ENCODE measurements around the gene TMPRSS4. TPM values are rescaled to one million over a fixed set of nuclear protein-coding genes. Genes with fewer than 3 reads are reported as not detected.

Gene TMPRSS4
- total and polyA plus RNA-seq, 2 donors (not counting 1 experiment from before 2014, with no cell fraction given) = not detected

DNA sequence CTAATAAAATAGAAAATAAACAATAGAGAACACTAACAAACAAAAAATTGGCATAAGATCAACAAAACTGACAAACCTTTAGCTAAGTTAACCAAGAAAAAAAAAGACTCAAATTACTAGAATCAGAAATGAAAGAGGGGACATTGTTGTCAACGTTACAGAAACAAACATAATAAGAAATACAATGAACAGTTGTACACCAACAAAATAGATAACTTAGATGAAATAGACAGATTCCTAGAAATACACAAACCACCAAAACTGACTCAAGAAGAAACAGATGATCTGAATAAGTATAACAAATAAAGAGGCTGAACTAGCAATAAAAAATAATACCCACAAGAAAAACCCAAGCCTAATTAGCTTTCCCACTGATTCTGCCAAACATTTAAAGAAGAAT, 34.7 kb upstream of the TMPRSS4 start:
- H3K4me1 ChIP-seq (ENCODE audit: control insufficient read depth in 2 of 2, insufficient read depth in 2 of 2, low read length in 2 of 2) = peaks cover 0 to 3% of the 10 kb centered on the region in 2 donors
- Mint-ChIP-seq H3K4me1 (peaks cover 22% of the 10 kb centered on the region), H3K9me3 (ENCODE audit: insufficient read depth) (no peaks in the 10 kb centered on the region), H3K27me3 (no peaks in the 10 kb centered on the region), H3K27ac (no peak overlapping the region), H3K4me3 (no peak overlapping the region)
- no peak overlapping the region for H3K4me3 ChIP-seq (ENCODE audit: control extremely low read depth in 1 of 5, extremely low read depth in 1 of 5, insufficient read depth in 1 of 5, low read depth in 2 of 5, low read length in 4 of 5)
- no peak for DNase-seq
- WGBS (ENCODE audit: insufficient coverage) = no CpG with 5 or more reads among the region's 1 CpG
- ATAC-seq (ENCODE audit: low read depth) = no peak
- H3K4me2 ChIP-seq (replicated peaks; ENCODE audit: low read depth, low read length, poor library complexity, severe bottlenecking) = no peak overlapping the region
- H3K36me3 ChIP-seq (replicated peaks in 1 of 2; ENCODE audit: control extremely low read depth in 1 of 2, control insufficient read depth in 1 of 2, extremely low read depth in 1 of 2, insufficient read depth in 2 of 2, low read length in 1 of 2) = no peaks in the 10 kb centered on the region
- CTCF ChIA-PET = interaction anchor here (0.9 to 2.0 kb wide), 5 partner anchors 9 to 95 kb away, joined by 3 to 6 read pairs (median 4); no protein-coding TSS in a partner anchor
- intact Hi-C loops (cut with micrococcal nuclease) = no loop called here
- no peak overlapping the region for H2AFZ ChIP-seq (ENCODE audit: insufficient read depth, low read depth, low read length, poor library complexity, severe bottlenecking)
- no peaks in the 10 kb centered on the region for H3K9me3 ChIP-seq (ENCODE audit: control extremely low read depth in 1 of 3, control insufficient read depth in 2 of 3, insufficient read depth in 1 of 3, low read length in 2 of 3)
- H3K9ac ChIP-seq (ENCODE audit: low read length) = no peak overlapping the region
- no peak overlapping the region for H3K27ac ChIP-seq (ENCODE audit: low read length in 2 of 2)
- no peaks in the 10 kb centered on the region for H4K20me1 ChIP-seq (ENCODE audit: control insufficient read depth, insufficient read depth, low read length, poor library complexity, severe bottlenecking)
- H3K27me3 ChIP-seq (replicated peaks in 1 of 4; ENCODE audit: control extremely low read depth in 1 of 4, control insufficient read depth in 3 of 4, insufficient read depth in 4 of 4, low read length in 3 of 4) = no peaks in the 10 kb centered on the region
- TF ChIP-seq, protein P1, sequence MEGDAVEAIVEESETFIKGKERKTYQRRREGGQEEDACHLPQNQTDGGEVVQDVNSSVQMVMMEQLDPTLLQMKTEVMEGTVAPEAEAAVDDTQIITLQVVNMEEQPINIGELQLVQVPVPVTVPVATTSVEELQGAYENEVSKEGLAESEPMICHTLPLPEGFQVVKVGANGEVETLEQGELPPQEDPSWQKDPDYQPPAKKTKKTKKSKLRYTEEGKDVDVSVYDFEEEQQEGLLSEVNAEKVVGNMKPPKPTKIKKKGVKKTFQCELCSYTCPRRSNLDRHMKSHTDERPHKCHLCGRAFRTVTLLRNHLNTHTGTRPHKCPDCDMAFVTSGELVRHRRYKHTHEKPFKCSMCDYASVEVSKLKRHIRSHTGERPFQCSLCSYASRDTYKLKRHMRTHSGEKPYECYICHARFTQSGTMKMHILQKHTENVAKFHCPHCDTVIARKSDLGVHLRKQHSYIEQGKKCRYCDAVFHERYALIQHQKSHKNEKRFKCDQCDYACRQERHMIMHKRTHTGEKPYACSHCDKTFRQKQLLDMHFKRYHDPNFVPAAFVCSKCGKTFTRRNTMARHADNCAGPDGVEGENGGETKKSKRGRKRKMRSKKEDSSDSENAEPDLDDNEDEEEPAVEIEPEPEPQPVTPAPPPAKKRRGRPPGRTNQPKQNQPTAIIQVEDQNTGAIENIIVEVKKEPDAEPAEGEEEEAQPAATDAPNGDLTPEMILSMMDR (IDR thresholded peaks at IDR 0.05) = no peak
- no peak for TF ChIP-seq EZH2 (IDR thresholded peaks at IDR 0.05; ENCODE audit: borderline replicate concordance, insufficient read depth, low read depth, low read length, poor library complexity, severe bottlenecking)
- no peaks in the 10 kb centered on the region for H3K79me2 ChIP-seq (ENCODE audit: control insufficient read depth, insufficient read depth, low read length)
- POLR2A ChIA-PET = interaction anchor here (0.6 to 1.0 kb wide), 5 partner anchors 29 to 140 kb away, joined by 3 to 5 read pairs (median 3); no protein-coding TSS in a partner anchor

DNA sequence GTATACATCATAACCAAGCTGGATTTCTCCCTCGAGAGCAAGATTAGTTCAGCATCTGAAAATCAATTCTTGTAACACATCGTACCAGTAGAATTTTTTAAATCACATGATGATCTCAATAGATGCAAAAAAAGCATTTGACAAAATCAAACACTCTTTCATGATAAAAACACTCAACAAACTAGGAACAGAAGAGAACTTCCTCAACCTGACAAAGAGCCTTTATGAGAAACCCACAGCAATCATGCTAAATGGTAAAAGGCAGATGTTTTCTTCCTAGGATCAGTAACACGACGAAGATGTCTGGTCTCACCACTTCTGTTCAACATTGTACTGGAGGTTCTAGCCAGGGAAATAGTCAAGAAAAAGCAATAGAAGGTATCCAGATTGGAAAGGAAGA, 34.1 kb upstream of the TMPRSS4 start:
- no peak for TF ChIP-seq EZH2 (IDR thresholded peaks at IDR 0.05; ENCODE audit: borderline replicate concordance, insufficient read depth, low read depth, low read length, poor library complexity, severe bottlenecking)
- TF ChIP-seq, protein P1 (IDR thresholded peaks at IDR 0.05) = no peak

More for the DNA sequence above, 34.1 kb upstream of the TMPRSS4 start:
- intact Hi-C loops (cut with micrococcal nuclease) = no loop called here
- Mint-ChIP-seq H3K4me3 (no peak overlapping the region), H3K27me3 (no peaks in the 10 kb centered on the region), H3K9me3 (ENCODE audit: insufficient read depth) (no peaks in the 10 kb centered on the region), H3K27ac (no peak overlapping the region), H3K4me1 (peaks cover 22% of the 10 kb centered on the region)
- H4K20me1 ChIP-seq (ENCODE audit: control insufficient read depth, insufficient read depth, low read length, poor library complexity, severe bottlenecking) = no peaks in the 10 kb centered on the region
- H3K4me1 ChIP-seq (ENCODE audit: control insufficient read depth in 2 of 2, insufficient read depth in 2 of 2, low read length in 2 of 2) = peaks cover 0 to 3% of the 10 kb centered on the region in 2 donors
- H3K9me3 ChIP-seq (ENCODE audit: control extremely low read depth in 1 of 3, control insufficient read depth in 2 of 3, insufficient read depth in 1 of 3, low read length in 2 of 3) = no peaks in the 10 kb centered on the region
- CTCF ChIA-PET = interaction anchor here (0.9 to 2.0 kb wide), 4 partner anchors 10 to 96 kb away, joined by 3 to 6 read pairs (median 4); no protein-coding TSS in a partner anchor
- ATAC-seq (ENCODE audit: low read depth) (no peak), DNase-seq (no peak)
- POLR2A ChIA-PET = no interaction called here
- no peak overlapping the region for H3K4me2 ChIP-seq (replicated peaks; ENCODE audit: low read depth, low read length, poor library complexity, severe bottlenecking)
- H3K9ac ChIP-seq (ENCODE audit: low read length) = no peak overlapping the region
- WGBS (ENCODE audit: insufficient coverage) = 100% methylated on average over 2 of the region's 4 CpGs
- no peaks in the 10 kb centered on the region for H3K36me3 ChIP-seq (replicated peaks in 1 of 2; ENCODE audit: control extremely low read depth in 1 of 2, control insufficient read depth in 1 of 2, extremely low read depth in 1 of 2, insufficient read depth in 2 of 2, low read length in 1 of 2)
- H3K79me2 ChIP-seq (ENCODE audit: control insufficient read depth, insufficient read depth, low read length) = no peaks in the 10 kb centered on the region
- H2AFZ ChIP-seq (ENCODE audit: insufficient read depth, low read depth, low read length, poor library complexity, severe bottlenecking) = no peak overlapping the region
- no peaks in the 10 kb centered on the region for H3K27me3 ChIP-seq (replicated peaks in 1 of 4; ENCODE audit: control extremely low read depth in 1 of 4, control insufficient read depth in 3 of 4, insufficient read depth in 4 of 4, low read length in 3 of 4)
- no peak overlapping the region for H3K4me3 ChIP-seq (ENCODE audit: control extremely low read depth in 1 of 5, extremely low read depth in 1 of 5, insufficient read depth in 1 of 5, low read depth in 2 of 5, low read length in 4 of 5)
- H3K27ac ChIP-seq (ENCODE audit: low read length in 2 of 2) = no peak overlapping the region

Data from B cell (primary cell).